Heart left ventricle (tissue), 16 donors: ENCODE data around the gene SETD2. TPM values are rescaled to one million over a fixed set of nuclear protein-coding genes. Genes with fewer than 3 reads are reported as not detected.

Experiments used
- ATAC-seq, 4 donors: fragments of 200-7000 bp; cut with Tn5 transposase; one replicate each; pipeline ENCODE4 v1.9.1; 2020 to 2022; ENCODE audit warnings: moderate library complexity in 4 of 4, mild to moderate bottlenecking in 3 of 4, moderate number of reproducible peaks in 1 of 4
- DNase-seq, 5 donors: peaks; one replicate each; pipeline ENCODE4 v3.0.0-alpha.2; 2020
- H3K27ac ChIP-seq, 12 donors: fragments of 200-600 bp; sonication (generic) in 4 of 12; one replicate each; pipeline versions ENCODE4 v1.5.0 to v1.8.0; 2016 to 2022; ENCODE audit warnings: mild to moderate bottlenecking in 2 of 12
- H3K27me3 ChIP-seq, 9 donors: fragments of 200-600 bp; sonication (generic) in 2 of 9; one replicate each; pipeline versions ENCODE4 v1.5.1 to v1.8.0; 2016 to 2022; ENCODE audit warnings: mild to moderate bottlenecking in 3 of 9
- H3K36me3 ChIP-seq, 9 donors: fragments of 200-600 bp; sonication (generic) in 2 of 9; one replicate each; pipeline versions ENCODE4 v1.5.0 to v1.8.0; 2018 to 2022; ENCODE audit warnings: mild to moderate bottlenecking in 2 of 9
- H3K4me1 ChIP-seq, 12 donors: fragments of 200-600 bp; sonication (generic) in 4 of 12; one replicate each; pipeline versions ENCODE4 v1.5.0 to v1.8.0; 2016 to 2022; ENCODE audit warnings: mild to moderate bottlenecking in 3 of 12
- H3K4me3 ChIP-seq, 12 donors: fragments of 200-600 bp; sonication (generic) in 4 of 12; one replicate each; pipeline versions ENCODE4 v1.5.0 to v1.8.0; 2017 to 2022; ENCODE audit warnings: mild to moderate bottlenecking in 9 of 12, moderate library complexity in 4 of 12
- H3K9me3 ChIP-seq, 12 donors: fragments of 200-600 bp; sonication (generic) in 4 of 12; one replicate each; pipeline versions ENCODE4 v1.5.0 to v1.8.0; 2016 to 2022; ENCODE audit warnings: mild to moderate bottlenecking in 1 of 12
- POLR2A ChIP-seq, 2 donors: fragments of 450-650 bp; IDR thresholded peaks; one replicate each; pipeline ENCODE4 v1.6.1; 2017; ENCODE audit warnings: antibody characterized with exemption in 2 of 2, mild to moderate bottlenecking in 2 of 2, moderate library complexity in 2 of 2
- whole genome bisulfite sequencing, 4 donors: extraction: QIAGEN DNeasy Blood & Tissue Kit in 2 of 4; methylation state at CpG; one replicate each; pipeline versions ENCODE4 v1.1.5 to v1.1.7; 2013 to 2018; 5-methylcytosine and 5-hydroxymethylcytosine counted together
- intact Hi-C, 10 donors: fragments of 100-400 bp; cut with DNase I; formaldehyde crosslinking; loops; one replicate each; pipeline versions ENCODE4 v1.11.1 to v1.14.2; 2022
- polyA plus RNA-seq, 2 donors: library from polyadenylated mRNA; stranded (reverse); fragments of 200-250 nt; gene quantifications; one replicate each; pipeline ENCODE4 v1.2.3, GENCODE V29; 2013
- total RNA-seq, 9 donors: library from RNA; depleted of rRNA in 2 of 9; stranded (reverse); fragments of >200 nt in 2 of 9; fragmentation: NEBNext Ultra II Directional in 3 of 9; extraction: Animal tissue kit (Norgen Biotek cat#: 25700) in 3 of 9; gene quantifications; one replicate each; pipeline versions ENCODE4 v1.1.0 to v1.2.4, GENCODE V29; 2016 to 2023
- TF ChIP-seq, protein P1 (sequence below), 12 donors: fragments of 200-600 bp; sonication (generic) in 4 of 12; IDR thresholded peaks; one replicate each; pipeline versions ENCODE4 v1.5.0 to v1.8.0; 2018 to 2022; ENCODE audit warnings: antibody characterized with exemption in 12 of 12, mild to moderate bottlenecking in 5 of 12
- donor health status: ischemic (EF 13 %, LVEDD 7.1; RV severe dilation, severe dysfunction).
- donor health status: healthy with polysubstance abuse.
- donor health status: DM: no; HTN: yes; CAD: no.
- donor health status: DM: no; HTN: no; CAD: no.
- donor health status: ischemic (EF 25% LVEDD 6.9; RV normal size, moderate dysfunction).
- donor health status: ischemic (EF 25% LVEDD 5.7; RV mildly dilated, moderate dysfunction).
- donor health status: healthy.
- donor health status: DM: yes; HTN: yes; CAD: no.
- donor health status: ischemic (EF 35%, LVEDD 5.7; RV mildly dilated, moderate dysfunction).
- donor health status: nonischemic (EF 11% LVEDD 7.7; RV severe dilation, severe dysfunction).
- donor health status: DM: yes; HTN: yes; CAD: no.
- donor health status: PGD.
- donor health status: ischemic (EF 29% LVEDD 5.4; RV normal size, mild dysfunction).
- donor health status: nonischemic (EF 23%, LVEDD 6.1; RV moderate dilation, normal function).

Gene SETD2
- total and polyA plus RNA-seq, 11 donors: 9.0 to 34.1 (median 29.9) TPM

DNA sequence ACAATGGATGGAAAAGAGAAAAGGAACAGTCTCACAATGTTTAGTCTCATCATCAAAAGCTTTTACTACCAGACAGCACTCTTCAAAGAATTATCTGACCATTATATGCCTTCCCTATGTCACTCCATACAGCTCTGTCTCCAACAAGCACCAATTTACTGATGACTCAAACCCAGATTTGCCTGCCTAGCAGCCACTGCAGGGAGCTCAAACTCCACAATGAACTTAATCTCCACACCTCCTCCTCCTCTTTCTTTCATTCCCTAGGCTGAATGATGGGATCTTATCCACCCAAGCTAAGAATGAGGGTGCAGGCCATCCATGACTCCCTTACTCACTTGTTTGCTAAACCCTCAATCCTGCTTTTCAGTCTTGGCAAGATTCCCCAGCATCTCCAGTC, 139.0 kb downstream of the SETD2 start:
- Histone ChIP-seq H3K27me3 (no peaks in the 10 kb centered on the region), H3K36me3 (peaks cover 0 to 32% (median 18%) of the 10 kb centered on the region in 9 donors), H3K4me1 (peaks cover 0 to 18% (median 7%) of the 10 kb centered on the region in 12 donors), H3K9me3 (no peaks in the 10 kb centered on the region), H3K4me3 (no peak overlapping the region), H3K27ac (no peak overlapping the region)
- intact Hi-C loops: no loop called here
- TF ChIP-seq, protein P1, sequence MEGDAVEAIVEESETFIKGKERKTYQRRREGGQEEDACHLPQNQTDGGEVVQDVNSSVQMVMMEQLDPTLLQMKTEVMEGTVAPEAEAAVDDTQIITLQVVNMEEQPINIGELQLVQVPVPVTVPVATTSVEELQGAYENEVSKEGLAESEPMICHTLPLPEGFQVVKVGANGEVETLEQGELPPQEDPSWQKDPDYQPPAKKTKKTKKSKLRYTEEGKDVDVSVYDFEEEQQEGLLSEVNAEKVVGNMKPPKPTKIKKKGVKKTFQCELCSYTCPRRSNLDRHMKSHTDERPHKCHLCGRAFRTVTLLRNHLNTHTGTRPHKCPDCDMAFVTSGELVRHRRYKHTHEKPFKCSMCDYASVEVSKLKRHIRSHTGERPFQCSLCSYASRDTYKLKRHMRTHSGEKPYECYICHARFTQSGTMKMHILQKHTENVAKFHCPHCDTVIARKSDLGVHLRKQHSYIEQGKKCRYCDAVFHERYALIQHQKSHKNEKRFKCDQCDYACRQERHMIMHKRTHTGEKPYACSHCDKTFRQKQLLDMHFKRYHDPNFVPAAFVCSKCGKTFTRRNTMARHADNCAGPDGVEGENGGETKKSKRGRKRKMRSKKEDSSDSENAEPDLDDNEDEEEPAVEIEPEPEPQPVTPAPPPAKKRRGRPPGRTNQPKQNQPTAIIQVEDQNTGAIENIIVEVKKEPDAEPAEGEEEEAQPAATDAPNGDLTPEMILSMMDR (IDR thresholded peaks at IDR 0.05): no peak
- no peak for TF ChIP-seq POLR2A (IDR thresholded peaks at IDR 0.05)
- ATAC-seq (no peak), DNase-seq (no peak)

DNA sequence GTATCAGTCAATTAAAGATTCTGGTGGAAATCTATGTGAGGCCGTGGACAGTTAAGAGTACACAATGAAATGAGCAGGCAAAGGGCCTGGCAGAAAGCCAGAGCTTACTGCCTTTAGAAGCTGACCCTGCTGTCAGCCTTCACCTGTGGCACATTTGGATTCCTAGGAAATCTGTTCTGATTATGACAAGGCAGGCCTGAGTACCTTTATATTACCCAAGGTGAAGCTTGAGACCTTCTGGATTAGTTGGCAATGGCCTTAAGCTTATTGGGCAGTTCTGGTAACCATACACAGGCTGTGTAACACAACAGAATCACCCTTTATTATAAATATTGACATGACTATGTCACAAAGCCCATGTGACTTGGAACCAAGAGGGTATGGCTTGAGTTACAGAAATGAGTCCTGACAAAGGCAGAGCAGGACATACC, 141.3 kb downstream of the SETD2 start:
- DNase-seq: peak in 1 of 5 donors; percentile 40
- 30 to 59% (median 32%) methylated on average over 1 of the region's 1 CpG for WGBS, 4 donors
- intact Hi-C loops: no loop called here
- peaks cover 0 to 33% (median 25%) of the 10 kb centered on the region in 9 donors for H3K36me3 ChIP-seq
- no peak for TF ChIP-seq POLR2A (IDR thresholded peaks at IDR 0.05)
- TF ChIP-seq, protein P1 (IDR thresholded peaks at IDR 0.05): no peak
- H3K9me3 ChIP-seq: no peaks in the 10 kb centered on the region
- peak overlapping the region in 1 of 12 donors; percentile 27 for H3K27ac ChIP-seq
- H3K4me1 ChIP-seq: peaks cover 0 to 18% (median 7%) of the 10 kb centered on the region in 12 donors
- H3K27me3 ChIP-seq: no peaks in the 10 kb centered on the region
- no peak overlapping the region for H3K4me3 ChIP-seq
- ATAC-seq: peak in 3 of 4 donors; percentile 39 to 60 (median 59)

DNA sequence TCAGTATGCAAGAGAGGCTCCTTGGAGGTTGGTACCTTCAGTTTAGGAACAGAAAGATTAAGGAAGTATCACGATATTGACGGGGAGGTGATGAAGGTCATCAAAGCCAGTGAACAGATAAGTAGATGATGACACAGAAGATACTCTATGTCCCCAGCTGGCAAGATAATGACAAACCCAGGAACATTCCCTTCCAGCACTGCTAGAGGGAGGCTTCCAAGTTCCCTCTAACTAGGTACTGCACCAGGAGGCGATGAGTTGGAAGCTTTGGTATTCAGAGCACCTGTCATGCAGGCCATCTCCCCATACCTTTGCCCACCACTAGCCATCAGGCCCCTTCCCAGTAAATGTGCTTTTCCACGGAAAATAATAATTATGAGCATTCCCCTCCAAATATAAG, 143.6 kb downstream of the SETD2 start:
- Histone ChIP-seq H3K27me3 (no peaks in the 10 kb centered on the region), H3K4me1 (peaks cover 0 to 28% (median 7%) of the 10 kb centered on the region in 12 donors), H3K9me3 (no peaks in the 10 kb centered on the region), H3K36me3 (peaks cover 0 to 50% (median 43%) of the 10 kb centered on the region in 9 donors), H3K27ac (no peak overlapping the region), H3K4me3 (no peak overlapping the region)
- no peak for TF ChIP-seq POLR2A (IDR thresholded peaks at IDR 0.05)
- TF ChIP-seq, protein P1 (IDR thresholded peaks at IDR 0.05): no peak
- DNase-seq (no peak), ATAC-seq (no peak)
- intact Hi-C loops: no loop called here
- WGBS, 4 donors: 80 to 88% (median 84%) methylated on average over 4 of the region's 4 CpGs

DNA sequence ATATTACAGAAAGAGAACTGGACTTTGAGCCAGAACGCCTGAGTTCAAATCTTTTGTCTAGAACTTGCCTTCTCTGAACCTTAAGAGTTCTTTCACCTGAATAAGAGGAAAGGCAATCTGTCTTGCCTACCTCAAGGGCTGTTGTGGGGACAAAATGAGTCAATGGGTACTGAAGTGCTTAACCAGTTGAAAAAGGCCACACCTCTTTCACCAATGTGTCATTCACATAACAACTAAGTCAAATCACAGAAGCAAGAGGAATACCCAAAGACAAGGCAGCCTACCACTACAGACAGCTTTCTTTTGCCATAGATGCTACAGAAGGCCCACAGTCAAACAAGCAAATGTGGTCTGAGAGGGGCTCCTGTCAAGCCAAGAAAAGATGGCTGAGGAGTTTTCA, 144.7 kb downstream of the SETD2 start:
- intact Hi-C loops: loop anchor here in 1 of 10 donors (10.0 kb wide), 1 partner anchor 306 kb away; no protein-coding TSS in a partner anchor
- no peak for TF ChIP-seq POLR2A (IDR thresholded peaks at IDR 0.05)
- TF ChIP-seq, protein P1 (IDR thresholded peaks at IDR 0.05): no peak
- ATAC-seq (no peak), DNase-seq (no peak)
- H3K36me3 ChIP-seq: peaks cover 0 to 57% (median 47%) of the 10 kb centered on the region in 9 donors
- H3K27me3 ChIP-seq: no peaks in the 10 kb centered on the region
- H3K27ac ChIP-seq: no peak overlapping the region
- no peak overlapping the region for H3K4me3 ChIP-seq
- peaks cover 0 to 22% (median 6%) of the 10 kb centered on the region in 12 donors for H3K4me1 ChIP-seq
- no peaks in the 10 kb centered on the region for H3K9me3 ChIP-seq
- WGBS, 4 donors: 85 to 100% (median 96%) methylated on average over 1 of the region's 1 CpG
